HG03432 (cell line): Measurements from ENCODE around the gene CHAC2.

Experiments
- ATAC-seq: cut with Tn5 transposase; IDR thresholded peaks from one replicate; pipeline ENCODE4 v1.9.1; 2021; ENCODE audit warnings: mild to moderate bottlenecking, moderate library complexity; ENCODE audit not compliant: unreplicated experiment

CHAC2 gene

GRCh38 chr2:53777134-53777533 is 9.5 kb downstream of the CHAC2 start:
- ATAC-seq, result no peak

GRCh38 chr2:53778536-53779162 is 11.0 kb downstream of the CHAC2 start:
- ATAC-seq, result no peak

- no peak for ATAC-seq
These were observed 12.5 kb downstream of the CHAC2 start for GRCh38 chr2:53780056-53780455.

DNA sequence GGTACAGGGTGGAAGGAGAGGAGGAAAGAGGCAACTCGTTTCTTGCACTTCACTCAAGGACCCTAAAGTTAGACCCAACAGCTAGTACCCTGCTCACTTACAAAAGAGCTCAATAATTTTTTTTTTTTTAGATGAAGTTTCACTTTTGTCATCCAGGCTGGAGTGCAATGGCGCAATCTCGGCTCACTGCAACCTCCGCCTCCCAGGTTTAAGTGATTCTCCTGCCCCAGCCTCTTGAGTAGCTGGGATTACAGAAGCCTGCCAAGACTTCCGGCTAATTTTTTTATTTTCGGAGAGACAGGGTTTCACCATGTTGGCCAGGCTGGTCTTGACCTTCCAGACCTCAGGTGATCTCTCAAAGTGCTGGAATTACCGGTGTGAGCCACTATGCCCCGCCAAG is 15.1 kb downstream of the CHAC2 start:
- no peak for ATAC-seq

GRCh38 chr2:53784436-53784835 is 16.8 kb downstream of the CHAC2 start:
- ATAC-seq, result no peak

- ATAC-seq, result no peak
These were observed 17.8 kb downstream of the CHAC2 start for GRCh38 chr2:53785366-53785765.

GRCh38 chr2:53786352-53786704 is 18.7 kb downstream of the CHAC2 start:
- ATAC-seq, result peak; percentile 15

DNA sequence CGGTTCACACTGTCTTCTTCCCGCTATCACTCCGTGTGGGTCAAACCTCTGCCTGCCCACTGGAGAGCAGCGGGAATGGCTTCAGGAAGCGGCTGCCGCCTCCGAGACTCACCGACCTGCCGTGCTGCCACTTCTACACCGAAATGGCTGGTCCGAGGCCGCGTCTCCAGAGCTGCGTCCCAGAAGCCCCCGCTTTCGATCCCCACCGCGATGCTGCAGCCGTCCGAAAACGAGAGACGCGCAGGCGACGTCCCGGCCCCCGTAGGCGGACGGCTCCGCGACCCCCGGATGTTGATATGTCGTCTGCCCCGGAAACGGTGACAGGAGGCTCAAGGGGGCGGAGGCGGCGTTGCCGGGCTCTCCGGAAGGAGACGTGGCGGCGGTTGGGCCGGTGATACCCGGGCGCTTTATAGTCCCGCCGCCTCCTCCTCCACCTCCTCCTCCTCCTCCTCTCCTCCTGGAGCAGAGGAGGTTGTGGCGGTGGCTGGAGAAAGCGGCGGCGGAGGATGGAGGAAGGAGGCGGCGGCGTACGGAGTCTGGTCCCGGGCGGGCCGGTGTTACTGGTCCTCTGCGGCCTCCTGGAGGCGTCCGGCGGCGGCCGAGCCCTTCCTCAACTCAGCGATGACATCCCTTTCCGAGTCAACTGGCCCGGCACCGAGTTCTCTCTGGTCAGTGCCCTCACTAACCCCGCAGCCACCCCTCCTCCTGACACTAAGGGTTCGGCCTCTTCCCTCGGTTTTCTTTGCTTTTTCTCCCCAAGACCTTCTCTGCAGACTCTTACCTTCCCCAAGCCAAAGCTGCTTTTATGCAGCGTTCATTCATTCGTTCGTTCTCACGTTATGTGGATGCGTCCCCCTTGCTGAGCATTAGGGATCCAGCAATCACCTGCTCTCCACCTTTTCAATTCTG is 19.4 kb downstream of the CHAC2 start, which contains the start of the genes ASB3 and ERLEC1:
ASB3 (minus strand) TSS at position 249 of the 909 bp plus-strand sequence. CDS start 21,381 bp downstream, outside the sequence.
ERLEC1 (plus strand) TSS at position 340 of the 909 bp plus-strand sequence; CDS start at position 507, 167 bp downstream.
- peak; percentile 97 for ATAC-seq

DNA sequence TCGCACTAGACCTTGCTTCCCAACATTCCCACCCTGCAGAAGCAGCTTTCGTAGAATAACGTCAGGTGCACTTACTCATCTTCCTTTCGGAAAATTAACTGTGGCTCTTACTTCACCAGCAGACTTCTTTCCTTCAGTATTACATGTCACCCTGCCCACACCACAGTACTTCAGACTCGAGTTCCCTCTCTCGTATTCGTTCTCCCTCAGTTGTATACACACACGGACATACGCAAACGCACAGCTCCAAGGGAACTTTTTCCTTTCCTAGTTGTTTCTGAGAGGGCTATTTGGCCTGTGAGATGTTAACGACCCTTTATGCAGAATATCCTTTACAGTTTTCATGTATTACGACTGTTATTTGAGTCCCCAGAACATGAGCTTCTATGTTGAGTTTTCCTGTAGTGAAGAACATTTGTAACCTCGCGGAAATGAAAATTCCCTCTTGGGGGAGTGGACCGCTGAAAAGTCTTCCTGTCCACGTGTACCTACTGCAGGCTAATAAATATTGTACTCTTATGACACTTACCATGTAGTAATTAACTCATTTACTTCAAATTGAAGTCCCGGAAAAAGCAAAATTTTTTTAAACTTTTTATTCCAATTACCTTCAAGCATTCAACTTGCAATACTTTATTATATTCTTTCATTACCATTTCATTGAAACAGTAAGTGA is 20.1 kb downstream of the CHAC2 start:
- ATAC-seq, result no peak

- no peak for ATAC-seq
These were observed 25.7 kb downstream of the CHAC2 start for GRCh38 chr2:53793261-53793660.

GRCh38 chr2:53793821-53794220 is 26.2 kb downstream of the CHAC2 start:
- ATAC-seq, result no peak

DNA sequence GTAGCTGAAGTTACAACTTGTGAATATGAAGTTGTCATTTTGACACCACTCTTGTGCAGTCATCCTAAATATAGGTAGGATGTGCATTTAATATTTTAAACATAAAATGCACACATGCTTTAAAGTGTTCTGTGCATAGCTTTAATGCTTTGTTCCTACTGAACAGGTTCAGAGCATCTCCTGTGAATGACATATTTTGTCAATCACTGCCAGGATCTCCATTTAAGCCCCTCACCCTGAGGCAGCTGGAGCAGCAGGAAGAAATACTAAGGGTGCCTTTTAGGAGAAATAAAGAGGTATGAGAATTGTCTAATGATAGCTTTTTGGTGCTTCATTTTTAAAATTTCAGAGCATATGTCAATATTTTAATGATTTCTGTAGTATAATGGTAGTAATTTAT is 33.9 kb downstream of the CHAC2 start:
- no peak for ATAC-seq

DNA sequence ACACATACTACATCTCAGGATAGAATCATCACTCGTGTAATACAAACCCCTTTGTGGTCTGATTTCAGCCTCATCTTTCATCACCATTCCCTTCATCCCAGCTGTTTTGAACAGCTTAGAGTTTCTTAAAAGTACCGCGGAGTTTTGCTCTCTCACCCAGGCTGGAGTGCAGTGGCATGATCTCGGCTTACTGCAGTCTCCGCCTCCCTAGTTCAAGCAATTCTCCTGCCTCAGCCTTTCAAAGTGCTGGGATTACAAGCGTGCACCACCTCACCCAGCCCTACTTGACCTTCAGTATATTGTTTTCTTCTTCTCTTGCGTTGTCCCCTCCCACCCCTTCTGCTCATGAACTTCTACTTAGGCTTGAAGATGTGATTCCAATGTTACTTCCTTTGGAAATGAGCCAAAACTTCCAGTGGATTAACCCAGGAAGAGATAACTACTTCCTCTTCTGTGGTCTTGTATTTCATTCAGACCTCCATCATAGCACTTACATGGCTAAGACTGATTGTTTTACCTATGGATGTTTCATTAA is 35.1 kb downstream of the CHAC2 start:
- ATAC-seq, result no peak

GRCh38 chr2:53811601-53812000 is 44.0 kb downstream of the CHAC2 start:
- ATAC-seq, result no peak

GRCh38 chr2:53813151-53813550 is 45.5 kb downstream of the CHAC2 start:
- ATAC-seq, result no peak

DNA sequence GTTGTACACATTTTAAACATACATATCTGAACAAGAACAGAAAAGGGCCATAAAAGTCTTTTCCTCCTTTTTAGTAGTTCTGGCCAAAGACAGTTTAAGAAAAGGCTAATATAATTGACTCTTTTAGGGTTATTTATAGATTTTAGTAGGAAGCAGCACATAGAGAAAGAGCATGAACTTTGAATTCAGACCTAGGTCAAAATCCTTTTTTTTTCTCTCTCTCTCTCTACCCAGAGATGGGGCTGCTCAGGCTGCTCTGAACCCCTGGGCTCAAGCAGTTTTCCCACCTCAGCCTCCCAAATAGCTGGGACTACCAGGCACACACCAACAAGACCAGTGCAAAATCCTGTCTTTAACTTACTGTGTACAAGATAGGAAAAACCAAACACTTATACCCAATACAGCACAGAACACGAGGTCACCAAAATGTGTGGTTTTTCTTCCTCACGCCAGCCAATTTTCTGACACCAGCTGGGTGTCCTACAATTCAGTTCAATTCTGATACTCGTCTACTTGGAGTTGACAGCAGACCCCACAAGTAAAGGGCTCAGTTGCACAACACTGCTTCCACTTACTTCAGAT is 51.3 kb downstream of the CHAC2 start:
- no peak for ATAC-seq

DNA sequence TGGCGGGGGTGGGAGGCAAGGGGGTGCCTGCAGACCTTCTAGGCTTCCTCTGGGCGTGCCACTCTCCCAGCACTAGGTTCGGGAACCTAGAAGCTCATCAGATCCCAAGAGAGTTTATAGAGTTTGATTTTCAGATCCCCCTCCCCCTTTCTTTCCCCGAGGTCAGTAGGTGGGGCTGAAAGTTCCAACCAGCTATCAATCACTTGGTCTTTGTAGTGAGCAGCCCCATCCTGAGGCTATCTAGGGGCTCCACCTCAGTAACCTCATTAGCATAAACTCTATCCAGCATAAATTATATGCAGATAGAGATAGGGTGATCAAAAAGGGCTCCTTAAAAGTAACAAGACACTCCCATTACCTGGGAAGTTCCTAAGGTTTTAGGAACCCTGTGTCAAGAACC is 52.0 kb downstream of the CHAC2 start:
- ATAC-seq, result no peak

GRCh38 chr2:53820048-53820447 is 52.4 kb downstream of the CHAC2 start:
- no peak for ATAC-seq

GRCh38 chr2:53820711-53821110 is 53.1 kb downstream of the CHAC2 start:
- ATAC-seq, result no peak

DNA sequence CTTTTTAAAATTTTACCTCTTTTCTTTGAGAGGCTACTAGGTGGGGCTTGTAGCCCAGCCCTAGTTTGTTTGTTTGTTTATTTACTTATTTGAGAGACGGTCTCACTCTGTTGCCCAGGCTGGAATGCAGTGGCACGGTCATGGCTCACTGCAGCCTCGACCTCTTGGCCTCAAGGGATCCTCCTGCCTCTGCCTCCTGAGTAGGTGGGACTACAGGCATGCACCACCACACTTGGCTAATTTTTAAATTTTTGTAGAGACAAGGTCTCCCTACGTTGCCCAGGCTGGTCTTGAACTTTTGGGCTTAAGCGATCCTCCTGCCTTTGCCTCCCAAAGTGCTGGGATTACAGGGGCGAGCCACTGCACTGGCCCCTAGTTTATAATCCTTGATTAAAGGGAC is 54.2 kb downstream of the CHAC2 start:
- no peak for ATAC-seq

DNA sequence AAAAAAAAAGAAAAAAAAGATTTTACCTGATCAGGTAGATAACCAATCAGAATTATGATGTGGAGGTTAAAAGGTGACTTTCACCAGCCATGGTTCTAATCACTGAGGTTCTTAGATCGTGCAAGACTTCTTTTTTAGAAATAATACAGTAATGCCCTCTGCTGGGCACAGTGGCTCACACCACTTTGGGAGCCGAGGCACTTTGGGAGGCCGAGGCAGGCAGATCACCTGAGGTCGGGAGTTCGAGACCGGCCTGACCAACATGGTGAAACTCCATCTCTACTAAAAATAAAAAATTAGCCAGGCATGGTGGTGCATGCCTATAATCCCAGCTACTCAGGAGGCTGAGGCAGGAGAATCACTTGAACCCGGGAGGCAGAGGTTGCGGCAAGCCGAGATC is 56.0 kb downstream of the CHAC2 start:
- peak; percentile 56 for ATAC-seq
